ENCODE measurements around the gene TTLL13. TPM values are rescaled to one million over a fixed set of nuclear protein-coding genes. Genes with fewer than 3 reads are reported as not detected.

TTLL13 gene
- total RNA-seq (2022): 0.43 TPM in 1 of 2 replicates, not detected in the other
- percentile 15 among the genes with signal in this experiment for Bru-seq, nascent RNA
- not detected for BruChase-seq, experiment 1, labeled RNA remaining after a 2-hour chase
- percentile 26 among the genes with signal in this experiment for BruChase-seq, experiment 2, labeled RNA remaining after a 6-hour chase
- long read RNA-seq: 0 reads

GRCh38 chr15:90249203-90249863, at the start of gene TTLL13:
TTLL13 (plus strand) TSS chr15:90249556; CDS start chr15:90250631, 1,075 bp downstream.
- TF ChIP-seq CTCF (IDR thresholded peaks at IDR 0.05; ENCODE audit: insufficient read depth in 1 of 2, low read depth in 1 of 2, low read length in 1 of 2, severe bottlenecking in 1 of 2, unreplicated experiment in 1 of 2): no peak
- Mint-ChIP-seq H3K27ac (ENCODE audit: unreplicated experiment) (peak within 1 kb of the TSS; percentile 61), H3K4me3 (ENCODE audit: unreplicated experiment) (peak within 1 kb of the TSS; percentile 73), H3K4me1 (ENCODE audit: low read depth, unreplicated experiment) (peaks cover 6% of the 10 kb centered on the region), H3K36me3 (ENCODE audit: insufficient read depth, unreplicated experiment) (peaks cover 5% of the 10 kb centered on the region), H3K9me3 (ENCODE audit: unreplicated experiment) (no peaks in the 10 kb centered on the region), H3K27me3 (ENCODE audit: insufficient read depth, unreplicated experiment) (no peaks in the 10 kb centered on the region)
- ChIA-PET CTCF (interaction anchor here (0.6 to 2.2 kb wide), 6 partner anchors 16 to 94 kb away, joined by 3 to 9 read pairs (median 6); partner anchors contain the start of genes CIB1 and GDPGP1), POLR2A (interaction anchor here (0.5 to 1.4 kb wide), 7 partner anchors 16 to 432 kb away, joined by 3 to 23 read pairs (median 4); partner anchors contain the start of genes CIB1, GDPGP1 and NGRN)
- Histone ChIP-seq H3K4me1 (peaks cover 7% of the 10 kb centered on the region; the same call in 1 of the 2 replicates), H3K4me3 (ENCODE audit: low read depth, low read length) (peak within 1 kb of the TSS; percentile 51), H3K9me3 (no peaks in the 10 kb centered on the region), H3K27me3 (replicated peaks; ENCODE audit: control insufficient read depth, insufficient read depth, low read length) (no peaks in the 10 kb centered on the region), H3K36me3 (ENCODE audit: control insufficient read depth, insufficient read depth, low read length) (no peaks in the 10 kb centered on the region)
- intact Hi-C loops (cut with micrococcal nuclease; ENCODE audit: unreplicated experiment): loop anchor here (1.0 kb wide), 1 partner anchor 16 kb away; the partner anchor contains the start of gene CIB1
- peak; percentile 97 to 98 for DNase-seq
- no TSS peak for BruUV-seq (replicated peaks)

GRCh38 chr15:90200534-90201129, 48.7 kb upstream of the TTLL13 start:
- Mint-ChIP-seq H3K36me3 (ENCODE audit: insufficient read depth, unreplicated experiment) (no peaks in the 10 kb centered on the region), H3K4me3 (ENCODE audit: unreplicated experiment) (peak overlapping the region; percentile 79), H3K9me3 (ENCODE audit: unreplicated experiment) (no peaks in the 10 kb centered on the region), H3K4me1 (ENCODE audit: low read depth, unreplicated experiment) (no peaks in the 10 kb centered on the region), H3K27me3 (ENCODE audit: insufficient read depth, unreplicated experiment) (no peaks in the 10 kb centered on the region), H3K27ac (ENCODE audit: unreplicated experiment) (peak overlapping the region; percentile 61)
- TF ChIP-seq CTCF (IDR thresholded peaks at IDR 0.05; ENCODE audit: insufficient read depth in 1 of 2, low read depth in 1 of 2, low read length in 1 of 2, severe bottlenecking in 1 of 2, unreplicated experiment in 1 of 2): no peak
- DNase-seq: no peak
- CTCF ChIA-PET: interaction anchor here (0.6 to 1.5 kb wide), 7 partner anchors 11 to 134 kb away, joined by 3 to 13 read pairs (median 3); no protein-coding TSS in a partner anchor
- H3K27me3 ChIP-seq (replicated peaks; ENCODE audit: control insufficient read depth, insufficient read depth, low read length): no peaks in the 10 kb centered on the region
- H3K4me3 ChIP-seq (ENCODE audit: low read depth, low read length): peak overlapping the region; percentile 90
- POLR2A ChIA-PET: interaction anchor here (0.7 to 1.4 kb wide), 2 partner anchors 33 to 51 kb away, joined by 4 to 7 read pairs; partner anchors contain the start of genes CIB1 and GDPGP1
- no peaks in the 10 kb centered on the region for H3K36me3 ChIP-seq (ENCODE audit: control insufficient read depth, insufficient read depth, low read length)
- H3K9me3 ChIP-seq: no peaks in the 10 kb centered on the region
- H3K4me1 ChIP-seq: no peaks in the 10 kb centered on the region
- no TSS peak for BruUV-seq (replicated peaks)
- intact Hi-C loops (cut with micrococcal nuclease; ENCODE audit: unreplicated experiment): no loop called here

Measured in Caco-2 (cell line).